GM19035 (cell line): Measurements from ENCODE around the gene PARS2.
"Not testable (repeated sequence)": the region's sequence is repeated elsewhere in the genome, so short reads cannot be mapped to it uniquely, and the experiment has no call there.

ENCODE experiments used
- ATAC-seq: cut with Tn5 transposase; IDR thresholded peaks from one replicate; pipeline ENCODE4 v1.9.1; 2021; ENCODE audit not compliant: unreplicated experiment

The PARS2 gene

GRCh38 chr1:54775828-54776721 lies 11.8 kb upstream of the PARS2 start:
- not testable (repeated sequence) for ATAC-seq

GRCh38 chr1:54774820-54775498 lies 10.6 kb upstream of the PARS2 start:
- ATAC-seq: no peak

GRCh38 chr1:54772951-54773350 lies 8.6 kb upstream of the PARS2 start:
- ATAC-seq: no peak

GRCh38 chr1:54768093-54768492 lies 3.8 kb upstream of the PARS2 start:
- no peak for ATAC-seq

- ATAC-seq: no peak
Measured at GRCh38 chr1:54767526-54767925, 3.2 kb upstream of the PARS2 start.

- no peak for ATAC-seq
Measured at GRCh38 chr1:54766726-54767125, 2.4 kb upstream of the PARS2 start.

- ATAC-seq: peak; percentile 21
Measured at GRCh38 chr1:54764922-54765561, 719 bp upstream of the PARS2 start.

GRCh38 chr1:54763816-54764132 lies 549 bp downstream of the PARS2 start:
- ATAC-seq: no peak

- ATAC-seq: no peak
Measured at GRCh38 chr1:54758678-54759348, 5.5 kb downstream of the PARS2 start.

- ATAC-seq: no peak
Measured at GRCh38 chr1:54757833-54758232, 6.5 kb downstream of the PARS2 start.

GRCh38 chr1:54754486-54755285 lies 9.6 kb downstream of the PARS2 start:
- ATAC-seq: no peak

GRCh38 chr1:54754045-54754444 lies 10.3 kb downstream of the PARS2 start:
- no peak for ATAC-seq

- ATAC-seq: no peak
Measured at GRCh38 chr1:54751426-54751825, 12.9 kb downstream of the PARS2 start.

- ATAC-seq: no peak
Measured at GRCh38 chr1:54750596-54750995, 13.7 kb downstream of the PARS2 start.

- ATAC-seq: no peak
Measured at GRCh38 chr1:54748094-54748835, 16.1 kb downstream of the PARS2 start.

- no peak for ATAC-seq
Measured at GRCh38 chr1:54745864-54746263, 18.5 kb downstream of the PARS2 start.

GRCh38 chr1:54745274-54745673 lies 19.0 kb downstream of the PARS2 start:
- no peak for ATAC-seq

- no peak for ATAC-seq
Measured at GRCh38 chr1:54744696-54745095, 19.6 kb downstream of the PARS2 start.

GRCh38 chr1:54743416-54744226 lies 20.7 kb downstream of the PARS2 start:
- ATAC-seq: no peak
